ENCODE results near the gene SLC39A11.
"Not testable (repeated sequence)": the region's sequence is repeated elsewhere in the genome, so short reads cannot be mapped to it uniquely, and the experiment has no call there.

The SLC39A11 gene

DNA sequence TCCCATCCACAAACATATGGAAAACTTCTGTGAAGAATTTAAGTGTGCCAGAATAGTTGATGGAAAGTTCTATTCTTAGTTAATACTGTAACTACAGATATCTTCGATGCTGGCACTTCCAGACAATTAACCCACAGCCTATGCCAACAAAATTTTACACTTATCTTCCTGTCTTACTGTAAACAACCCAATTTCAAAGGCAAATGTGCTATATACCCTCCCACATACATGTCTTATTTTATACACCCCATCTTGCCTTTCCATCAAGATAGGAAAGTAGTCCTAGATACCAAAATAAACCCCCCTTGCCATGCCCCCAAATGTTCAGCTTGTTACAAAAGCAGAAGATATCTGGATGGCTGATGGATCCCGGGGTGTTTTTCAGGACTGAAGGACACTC is 306.3 kb downstream of the SLC39A11 start:
- no peak for DNase-seq (ENCODE audit: low spot score)

DNA sequence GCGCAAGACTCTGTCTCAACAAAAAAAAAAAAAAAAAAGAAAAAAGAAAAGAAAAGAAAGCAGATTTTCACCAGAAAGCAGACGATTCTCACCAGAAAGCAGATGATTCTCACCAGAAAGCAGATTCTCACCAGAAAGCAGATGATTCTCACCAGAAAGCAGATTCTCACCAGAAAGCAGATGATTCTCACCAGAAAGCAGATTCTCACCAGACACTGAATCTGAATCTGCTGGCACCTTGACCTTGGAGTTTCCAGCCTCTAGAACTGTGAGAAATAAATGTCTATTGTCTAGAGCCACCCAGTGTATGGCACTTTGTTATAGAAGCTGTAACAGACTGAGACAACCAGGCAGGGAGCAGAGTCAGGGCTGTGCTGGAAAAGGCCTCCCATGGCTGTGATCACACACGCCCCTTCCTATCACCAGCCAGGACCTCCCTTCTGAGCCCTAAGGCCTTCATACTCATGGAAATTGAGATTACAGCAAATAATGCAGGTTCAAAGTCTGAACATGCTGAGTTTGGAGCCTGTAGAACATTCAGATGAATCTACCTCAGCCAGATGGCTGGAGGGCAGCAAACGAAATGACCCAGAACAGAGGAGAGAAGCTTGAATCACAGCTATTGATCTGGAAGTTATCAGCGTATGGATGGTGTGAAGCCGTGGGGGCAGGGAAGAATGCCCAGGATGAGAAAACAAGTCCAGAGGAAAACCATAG is 309.3 kb downstream of the SLC39A11 start:
- no peak for DNase-seq (ENCODE audit: low spot score)

DNA sequence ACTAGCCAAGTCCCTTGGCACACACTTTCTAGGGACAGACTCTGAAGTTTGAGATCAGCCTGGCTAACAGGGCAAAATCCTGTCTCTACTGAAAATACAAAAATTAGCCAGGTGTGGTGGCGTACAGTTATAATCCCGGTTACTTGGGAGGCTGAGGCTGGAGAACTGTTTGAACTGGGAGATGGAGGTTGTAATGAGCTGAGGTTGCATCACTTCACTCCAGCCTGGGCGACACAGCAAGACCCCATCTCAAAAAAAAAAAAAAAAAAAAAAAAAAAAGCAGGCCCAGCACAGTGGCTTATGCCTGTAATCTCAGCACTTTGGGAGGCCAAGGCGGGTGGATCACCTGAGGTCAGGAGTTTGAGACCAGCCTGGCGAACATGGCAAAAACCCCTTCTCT is 310.1 kb downstream of the SLC39A11 start:
- DNase-seq (ENCODE audit: low spot score): not testable (repeated sequence)

DNA sequence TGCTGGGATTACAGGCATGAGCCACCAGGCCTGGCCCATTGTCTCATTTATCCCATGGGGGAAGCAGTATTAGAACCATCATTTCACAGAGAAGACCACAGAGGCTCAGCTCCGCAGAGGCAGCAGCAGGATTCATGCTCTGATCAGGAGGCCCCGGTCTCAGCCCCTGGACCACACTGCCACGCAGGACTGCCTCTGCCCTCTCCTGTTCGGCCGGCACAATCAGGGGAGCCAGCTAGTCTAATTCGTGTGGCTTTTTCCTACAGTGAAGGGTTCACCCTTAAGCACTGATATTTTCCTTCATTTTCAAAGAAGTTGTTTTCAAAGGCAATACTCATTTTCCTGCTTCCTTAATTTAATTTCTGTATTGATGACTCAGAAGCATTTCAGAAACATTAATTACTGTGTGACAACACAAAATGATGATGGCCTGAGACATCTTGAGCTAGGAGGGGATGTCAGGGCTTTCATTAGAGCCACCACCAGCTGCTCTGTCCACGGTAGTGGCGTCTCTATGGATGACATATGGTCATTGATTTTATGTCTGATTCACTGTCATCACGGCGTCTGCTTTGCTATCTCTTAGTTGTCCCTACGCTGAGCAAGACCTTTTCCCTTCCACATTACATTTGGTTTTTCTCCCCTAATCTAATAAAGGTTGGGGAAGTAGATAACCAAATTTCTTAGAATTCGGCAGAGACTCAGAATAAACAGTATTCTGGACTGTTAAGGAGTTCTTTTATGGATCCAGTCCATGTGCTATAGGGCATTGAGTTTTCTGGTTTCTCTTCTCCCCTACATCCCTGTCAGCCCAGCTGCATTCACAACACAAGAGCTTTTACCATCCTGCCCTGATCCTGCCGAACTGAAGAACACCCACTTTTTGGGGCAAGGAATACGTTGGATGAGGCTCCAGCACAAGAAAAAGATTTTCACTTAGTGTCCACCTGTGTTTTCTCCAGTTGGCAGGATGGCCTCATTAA is 314.0 kb downstream of the SLC39A11 start:
- DNase-seq (ENCODE audit: low spot score): no peak

DNA sequence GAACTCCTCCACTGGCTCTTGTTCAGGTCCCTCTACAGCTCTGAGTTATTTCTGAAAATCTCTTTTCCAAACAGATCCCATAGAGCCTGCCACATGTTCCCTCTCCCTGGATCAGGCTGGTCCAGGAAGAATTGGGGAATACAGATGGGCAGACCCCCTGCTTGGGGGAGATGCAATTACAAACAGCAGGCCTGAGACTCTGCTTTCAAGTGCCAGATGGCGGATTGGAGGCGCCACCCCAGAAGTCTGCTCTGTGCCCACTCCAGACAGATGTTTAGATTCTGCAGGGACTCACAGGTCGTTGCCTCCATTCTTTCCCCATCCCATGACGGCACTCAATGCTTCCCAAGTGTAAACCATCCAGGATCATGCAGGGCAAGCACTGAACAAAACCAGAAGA is 316.6 kb downstream of the SLC39A11 start:
- no peak for DNase-seq (ENCODE audit: low spot score)

DNA sequence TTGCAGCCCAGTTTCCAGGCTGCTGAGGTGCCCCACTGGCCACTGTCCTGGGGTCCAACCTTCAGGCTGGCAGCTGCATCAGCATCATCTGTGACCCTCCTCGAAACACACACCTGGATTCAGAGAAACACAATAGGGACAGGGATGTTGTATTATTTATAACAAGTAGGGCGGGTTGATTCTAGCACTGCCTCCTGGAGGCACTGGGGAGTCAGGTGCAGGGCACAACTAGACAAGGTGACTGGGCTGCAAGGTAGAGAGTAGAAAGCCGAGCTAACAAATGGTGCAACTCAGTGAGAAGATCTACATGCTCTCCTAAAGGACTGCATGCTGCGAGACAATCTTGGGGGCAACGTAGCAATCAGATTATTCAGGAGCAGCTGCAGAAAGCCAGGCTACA is 317.3 kb downstream of the SLC39A11 start:
- no peak for DNase-seq (ENCODE audit: low spot score)

DNA sequence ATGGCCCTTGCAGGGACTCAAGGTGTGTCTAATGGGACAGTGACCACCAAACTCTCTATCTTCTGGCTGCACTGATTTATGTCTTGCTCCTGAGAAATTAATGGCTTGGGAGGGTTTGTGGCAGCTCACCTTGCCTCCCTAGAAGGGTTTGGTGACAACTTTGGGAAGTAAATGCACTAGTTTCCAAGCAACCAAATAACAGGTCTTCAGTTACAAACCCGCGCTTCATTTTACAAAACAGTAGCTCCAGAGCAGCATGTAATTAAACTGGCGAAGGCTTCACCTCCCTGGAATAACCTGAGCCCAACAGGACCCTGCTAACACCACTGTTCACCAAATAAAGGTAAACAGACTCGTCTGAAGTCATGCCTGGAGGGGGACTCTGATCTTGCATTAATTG is 318.3 kb downstream of the SLC39A11 start:
- no peak for DNase-seq (ENCODE audit: low spot score)

DNA sequence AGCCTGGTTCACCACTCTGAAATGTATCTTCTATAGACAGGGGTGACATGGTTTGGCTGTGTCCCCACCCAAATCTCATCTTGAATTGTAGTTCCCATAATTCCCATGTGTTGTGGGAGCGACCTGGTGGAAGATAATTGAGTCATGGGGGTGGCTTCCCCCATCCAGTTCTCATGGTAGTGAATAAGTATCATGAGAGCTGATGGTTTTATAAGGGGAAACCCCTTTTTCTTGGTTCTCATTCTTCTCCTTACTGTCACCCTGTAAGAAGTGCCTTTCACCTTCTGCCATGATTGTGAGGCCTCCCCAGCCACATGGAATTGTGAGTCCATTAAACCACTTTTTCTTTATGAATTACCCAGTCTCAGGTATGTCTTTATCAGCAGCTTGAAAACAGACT is 319.3 kb downstream of the SLC39A11 start:
- not testable (repeated sequence) for DNase-seq (ENCODE audit: low spot score)

DNA sequence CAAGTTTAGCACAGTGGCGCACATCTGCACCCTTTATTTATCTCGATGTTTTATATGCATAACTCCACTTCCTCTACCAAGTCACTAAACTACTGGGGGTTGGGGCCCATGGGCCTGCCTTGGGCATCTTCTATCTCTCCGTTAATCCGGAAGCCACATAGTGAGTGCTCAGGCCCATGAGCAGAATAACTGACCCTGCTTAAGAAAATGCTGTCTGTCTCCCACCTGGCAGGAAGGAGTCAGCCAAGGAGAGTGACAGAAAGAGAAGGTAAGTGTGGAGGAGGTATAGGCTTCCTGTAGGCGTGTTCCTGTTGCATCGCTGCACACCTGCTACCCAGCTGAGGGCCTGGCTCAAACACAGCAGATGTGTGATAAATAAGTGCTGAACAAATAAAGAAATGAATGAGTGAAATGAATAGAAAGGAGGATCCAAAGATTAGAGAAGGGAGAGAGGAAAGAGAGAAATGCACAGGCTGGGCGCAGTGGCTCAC is 320.1 kb downstream of the SLC39A11 start:
- DNase-seq (ENCODE audit: low spot score): no peak

DNA sequence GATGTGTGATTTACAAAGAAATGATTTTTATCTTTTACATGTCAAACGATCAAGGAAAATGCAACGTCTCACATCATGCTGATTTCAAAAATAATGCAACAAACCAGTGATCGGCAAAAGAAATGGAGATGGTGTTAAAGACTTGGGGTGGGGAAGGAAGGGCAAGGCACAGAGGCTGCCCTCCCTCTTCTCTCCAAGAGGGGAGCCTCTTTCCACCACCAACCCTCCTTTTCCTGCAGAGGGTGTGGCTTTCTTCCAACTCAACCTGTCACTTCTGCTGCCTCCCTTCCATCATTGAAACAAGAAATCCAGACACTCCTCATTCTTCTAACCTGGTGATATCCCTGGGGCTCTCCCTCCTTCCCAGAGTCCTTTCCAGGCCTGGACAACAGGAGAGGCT is 320.8 kb downstream of the SLC39A11 start:
- no peak for DNase-seq (ENCODE audit: low spot score)

DNA sequence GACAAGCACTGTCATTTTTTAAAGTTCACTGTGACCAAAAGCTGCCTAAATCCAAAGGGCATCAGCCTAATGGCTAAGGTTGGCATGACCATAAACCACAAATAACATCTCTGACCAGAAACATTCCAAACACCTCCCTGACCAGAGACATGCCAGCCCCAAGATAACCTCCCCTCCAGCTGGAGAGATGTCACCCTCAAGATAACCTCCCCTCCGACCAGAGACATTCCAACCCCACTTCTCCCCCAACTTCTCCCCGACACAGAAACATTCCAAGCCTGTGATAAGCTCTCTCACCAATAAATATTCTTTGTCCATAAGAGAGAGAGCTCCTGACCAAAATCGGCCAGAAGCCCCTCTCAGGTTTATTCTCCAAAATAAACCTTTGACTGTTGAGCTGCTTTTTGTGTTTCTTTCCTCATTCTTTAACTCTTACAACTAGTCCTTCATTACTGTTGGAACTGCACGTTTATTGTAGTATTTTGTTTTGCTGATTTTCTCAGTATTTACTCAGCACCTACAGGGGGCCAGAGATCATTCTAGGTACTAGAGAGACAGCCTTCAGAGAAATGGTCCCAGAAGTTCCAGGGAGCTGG is 325.6 kb downstream of the SLC39A11 start:
- no peak for DNase-seq (ENCODE audit: low spot score)

DNA sequence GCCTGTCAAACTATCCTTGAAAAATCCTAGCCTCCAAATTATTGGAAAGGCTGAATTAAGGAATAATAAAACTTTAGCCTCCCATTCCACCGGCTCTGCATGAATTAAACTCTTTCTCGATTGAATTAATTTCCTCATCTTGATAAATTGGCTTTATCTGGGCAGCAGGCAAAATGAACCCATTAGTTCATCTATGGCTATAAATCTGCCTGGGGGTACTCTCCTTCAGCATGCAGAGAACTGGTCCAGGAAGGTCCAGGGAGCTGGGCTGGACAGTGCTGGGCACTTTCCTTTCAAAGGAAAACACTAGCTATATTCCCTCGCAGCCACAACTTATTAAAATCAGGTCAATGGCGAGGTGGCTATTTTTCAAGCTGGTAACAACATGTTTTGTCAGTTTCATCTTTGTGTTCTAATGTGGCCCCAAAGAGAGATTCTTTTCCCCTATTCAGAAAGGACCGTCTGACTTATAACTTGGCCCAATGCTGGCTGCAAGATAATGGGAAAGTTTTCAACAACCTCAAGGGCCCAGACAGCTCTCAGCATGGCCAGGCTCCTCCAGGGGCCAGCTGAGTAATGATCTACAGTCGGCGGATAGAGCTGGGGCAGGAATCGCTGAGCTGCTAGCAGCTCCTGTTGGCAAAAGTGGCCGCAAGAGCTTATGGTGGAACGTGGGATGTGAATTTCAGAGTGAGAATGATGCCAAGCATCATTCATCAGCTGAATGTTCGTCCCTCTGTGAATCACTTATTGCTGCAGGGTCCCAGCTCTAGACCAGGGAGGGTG is 326.9 kb downstream of the SLC39A11 start:
- no peak for DNase-seq (ENCODE audit: low spot score)

DNA sequence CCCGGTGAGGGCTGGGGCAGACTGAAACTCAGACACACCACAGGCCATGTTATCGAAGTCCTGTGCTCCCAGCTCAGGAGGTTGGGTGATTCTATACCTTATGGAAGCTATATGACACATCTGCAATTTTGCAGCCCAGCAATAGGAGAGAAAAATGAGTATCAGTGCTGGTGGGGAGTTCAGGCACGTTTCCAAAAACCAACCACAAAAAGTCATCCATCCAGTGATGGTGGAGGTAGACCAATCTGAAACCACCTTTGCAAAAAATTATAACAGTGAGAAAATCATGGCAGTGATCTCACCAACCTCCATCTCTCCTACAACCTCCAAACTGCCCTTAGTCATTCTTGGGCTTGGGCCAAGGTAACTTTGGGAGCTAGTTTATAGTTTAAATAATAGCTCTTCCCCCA is 327.9 kb downstream of the SLC39A11 start:
- no peak for DNase-seq (ENCODE audit: low spot score)

DNA sequence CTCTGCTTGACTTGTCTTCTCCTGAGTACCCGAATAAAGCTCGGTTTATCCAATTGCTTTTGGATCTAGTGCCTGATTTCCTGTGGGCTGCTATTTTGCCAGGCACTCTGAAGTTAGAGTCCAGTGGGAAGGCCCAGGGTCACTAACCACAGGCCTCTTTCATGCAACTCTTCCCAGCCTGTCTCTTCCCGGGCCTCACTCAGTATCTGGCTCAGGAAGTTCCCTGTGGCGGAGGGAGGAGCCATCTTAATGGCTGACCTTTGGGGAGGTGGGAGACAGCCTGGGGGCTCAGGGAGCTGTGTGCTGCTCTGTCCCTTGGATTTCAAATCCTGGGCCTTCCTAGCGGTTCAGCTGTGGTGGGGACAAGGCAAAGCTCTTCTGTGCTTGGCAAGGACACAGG is 328.5 kb downstream of the SLC39A11 start:
- no peak for DNase-seq (ENCODE audit: low spot score)

DNA sequence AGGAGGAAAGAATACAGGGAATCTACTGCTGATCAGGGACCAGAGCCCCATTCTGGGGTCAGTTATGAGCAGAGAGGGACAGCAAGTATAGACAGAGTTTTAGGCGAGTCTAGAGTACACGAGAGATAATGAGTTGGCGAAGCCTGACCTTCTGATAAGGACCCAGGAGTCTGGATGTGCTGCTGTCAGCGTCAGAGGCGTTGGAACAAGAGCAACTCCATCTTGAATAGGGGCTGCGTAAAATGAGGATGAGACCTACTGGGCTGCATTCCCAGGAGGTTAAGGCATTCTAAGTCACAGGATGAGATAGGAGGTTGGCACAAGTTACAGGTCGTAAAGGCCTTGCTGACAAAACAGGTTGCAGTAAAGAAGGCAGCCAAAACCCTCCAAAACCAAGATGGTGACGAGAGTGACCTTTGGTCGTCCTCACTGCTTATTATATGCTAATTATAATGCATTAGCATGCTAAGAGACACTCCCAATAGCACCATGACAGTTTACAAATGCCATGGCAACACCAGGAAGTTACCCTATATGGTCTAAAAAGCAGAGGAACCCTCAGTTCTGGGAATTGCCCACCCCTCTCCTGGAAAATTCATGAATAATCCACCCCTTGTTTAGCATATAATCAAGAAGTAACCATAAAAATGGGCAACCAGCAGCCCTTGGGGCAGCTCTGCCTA is 330.5 kb downstream of the SLC39A11 start:
- not testable (repeated sequence) for DNase-seq (ENCODE audit: low spot score)

DNA sequence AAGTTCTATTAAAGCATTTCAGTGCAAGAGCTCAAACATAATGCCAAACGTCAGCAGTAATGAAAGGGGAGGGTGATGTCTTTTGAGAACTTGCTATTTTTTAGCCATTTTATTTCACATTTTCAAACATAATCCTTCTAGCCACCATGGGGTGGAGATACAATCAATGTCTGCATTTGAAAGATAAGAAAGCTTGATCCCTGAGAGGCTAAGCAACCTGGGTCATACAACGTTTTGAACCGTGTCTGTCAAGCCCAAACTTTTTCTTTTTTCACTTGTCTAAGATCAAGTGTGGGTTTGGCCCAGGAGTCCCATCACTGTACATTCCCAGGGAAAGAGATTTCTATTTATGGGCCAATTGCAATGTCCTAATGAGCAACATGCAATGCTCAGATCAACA is 331.1 kb downstream of the SLC39A11 start:
- DNase-seq (ENCODE audit: low spot score): no peak

DNA sequence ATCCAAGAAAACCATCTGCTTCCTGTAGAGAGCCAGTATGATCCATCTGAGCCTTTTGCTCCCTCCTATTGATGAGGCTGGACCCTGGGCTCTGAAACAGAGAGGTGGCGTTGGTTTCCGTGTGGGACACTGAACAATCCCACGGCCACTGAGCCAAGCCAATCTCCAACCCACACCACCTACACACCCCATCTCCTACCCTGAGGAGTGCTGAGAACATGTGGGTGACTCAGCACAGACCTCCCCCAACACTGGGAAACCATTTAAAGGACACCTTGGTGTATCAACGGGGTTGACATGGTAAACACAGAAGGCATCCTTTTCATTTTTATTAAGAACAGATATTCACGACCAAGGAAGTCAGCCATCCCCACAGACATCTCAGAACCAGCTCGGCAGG is 332.1 kb downstream of the SLC39A11 start:
- DNase-seq (ENCODE audit: low spot score): no peak

DNA sequence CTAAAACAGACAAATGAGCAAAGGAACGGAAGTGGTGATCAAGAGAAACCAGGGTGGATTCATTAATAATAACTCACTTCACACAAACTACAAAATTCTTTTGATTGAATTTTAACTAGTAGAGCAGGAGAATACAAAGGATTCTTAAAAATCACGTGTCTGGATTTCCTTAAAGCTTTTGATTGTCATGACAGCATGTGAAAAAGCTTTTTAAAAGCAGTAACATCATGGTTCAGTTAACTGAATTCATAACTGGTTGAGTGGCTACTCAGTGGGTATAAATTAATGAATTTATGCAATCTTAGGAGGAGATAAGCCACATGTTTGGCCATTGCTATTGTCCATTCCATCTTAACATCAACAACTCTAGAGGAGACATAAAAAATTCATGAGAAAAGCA is 333.2 kb downstream of the SLC39A11 start:
- no peak for DNase-seq (ENCODE audit: low spot score)

DNA sequence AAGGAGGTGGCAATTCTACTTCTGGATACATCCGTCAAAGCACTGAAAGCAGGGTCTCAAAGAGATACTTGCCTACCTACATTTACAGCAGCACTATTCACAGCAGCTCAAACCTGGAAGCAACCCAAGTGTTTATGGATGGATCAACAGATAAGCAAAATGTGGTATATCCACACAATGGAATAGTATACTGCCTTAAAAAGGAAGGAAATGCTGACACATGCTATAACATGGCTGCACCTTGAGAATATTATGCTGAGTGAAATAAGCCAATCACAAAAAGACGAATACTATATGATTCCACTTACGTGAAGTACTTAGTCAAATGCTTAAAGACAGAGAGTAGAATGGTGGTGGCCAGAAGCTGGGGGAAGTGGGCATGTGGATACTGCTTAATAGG is 336.2 kb downstream of the SLC39A11 start:
- no peak for DNase-seq (ENCODE audit: low spot score)

DNA sequence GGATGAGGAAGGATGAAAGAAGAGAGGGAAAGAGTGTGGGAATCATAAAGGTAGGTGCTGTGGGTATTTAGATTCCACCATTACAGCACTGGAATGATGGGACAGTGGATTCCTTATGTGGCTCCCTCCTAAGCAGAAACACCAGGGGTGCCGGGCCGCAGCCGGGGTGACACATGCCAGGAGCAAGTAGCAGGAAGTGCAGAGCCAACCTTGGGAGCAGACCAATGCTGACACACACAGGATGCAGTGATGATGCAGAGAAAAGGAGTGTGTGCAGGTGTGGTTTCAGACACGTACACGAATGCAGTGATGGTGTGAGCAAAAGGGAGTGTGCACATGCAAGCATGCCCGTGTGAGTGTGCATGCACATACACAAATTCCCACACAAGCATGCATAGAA is 338.0 kb downstream of the SLC39A11 start:
- no peak for DNase-seq (ENCODE audit: low spot score)

DNA sequence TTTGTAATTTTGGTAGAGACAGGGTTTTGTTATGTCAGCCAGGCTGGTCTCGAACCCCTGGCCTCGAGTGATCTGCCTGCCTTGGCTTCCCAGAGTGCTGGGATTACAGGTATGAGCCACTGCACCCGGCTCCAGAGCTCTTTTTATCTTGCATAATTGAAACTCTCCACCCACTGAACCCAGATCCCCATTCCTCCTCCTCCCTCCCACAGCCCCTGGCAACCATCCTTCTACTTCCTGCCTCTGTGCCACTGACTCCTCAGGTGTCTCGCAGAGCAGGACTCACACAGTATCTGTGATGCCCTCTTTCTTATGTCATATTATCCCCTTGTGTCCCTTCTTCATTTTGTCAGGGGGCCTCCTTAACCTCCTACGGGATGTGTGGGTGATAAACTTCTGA is 340.7 kb downstream of the SLC39A11 start:
- DNase-seq (ENCODE audit: low spot score): no peak
